ENCODE measurements around the gene TRIM45.

DNA sequence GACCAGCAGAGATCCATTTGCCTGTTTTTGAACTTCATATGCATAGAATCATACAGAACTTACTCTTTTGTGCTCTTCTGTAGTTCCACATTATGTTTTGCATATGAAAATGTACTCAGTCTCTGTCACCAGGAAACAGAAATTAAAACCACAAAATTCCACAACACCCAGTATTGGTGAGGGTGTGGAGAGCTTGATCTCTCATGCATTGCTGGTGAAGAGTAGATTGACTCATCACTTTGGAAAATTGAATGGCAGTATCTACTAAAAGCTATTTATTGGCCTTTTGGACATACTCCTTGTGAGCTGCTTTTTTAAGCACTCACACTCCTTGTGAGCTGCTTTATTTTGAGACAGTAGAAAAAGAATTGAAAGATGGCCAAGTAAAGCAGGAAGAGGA is 45.9 kb upstream of the TRIM45 start:
- TF ChIP-seq POLR2AphosphoS5 (IDR thresholded peaks at IDR 0.05; ENCODE audit: low read depth, low read length): no peak
- TF ChIP-seq POLR2A (IDR thresholded peaks at IDR 0.05; ENCODE audit: low read depth, low read length): no peak
- no peak for TF ChIP-seq TAF1 (IDR thresholded peaks at IDR 0.05; ENCODE audit: borderline replicate concordance, low read depth, low read length)
